ENCODE data around the gene SPTBN1. TPM values are rescaled to one million over a fixed set of nuclear protein-coding genes. Genes with fewer than 3 reads are reported as not detected.
"Not testable (repeated sequence)": the region's sequence is repeated elsewhere in the genome, so short reads cannot be mapped to it uniquely, and the experiment has no call there.

Gene SPTBN1
- total RNA-seq, 1 experiment from 2014 or later: 202 TPM

GRCh38 chr2:54671875-54672589 is 215.9 kb downstream of the SPTBN1 start:
- DNase-seq (ENCODE audit: low spot score): no peak

DNA sequence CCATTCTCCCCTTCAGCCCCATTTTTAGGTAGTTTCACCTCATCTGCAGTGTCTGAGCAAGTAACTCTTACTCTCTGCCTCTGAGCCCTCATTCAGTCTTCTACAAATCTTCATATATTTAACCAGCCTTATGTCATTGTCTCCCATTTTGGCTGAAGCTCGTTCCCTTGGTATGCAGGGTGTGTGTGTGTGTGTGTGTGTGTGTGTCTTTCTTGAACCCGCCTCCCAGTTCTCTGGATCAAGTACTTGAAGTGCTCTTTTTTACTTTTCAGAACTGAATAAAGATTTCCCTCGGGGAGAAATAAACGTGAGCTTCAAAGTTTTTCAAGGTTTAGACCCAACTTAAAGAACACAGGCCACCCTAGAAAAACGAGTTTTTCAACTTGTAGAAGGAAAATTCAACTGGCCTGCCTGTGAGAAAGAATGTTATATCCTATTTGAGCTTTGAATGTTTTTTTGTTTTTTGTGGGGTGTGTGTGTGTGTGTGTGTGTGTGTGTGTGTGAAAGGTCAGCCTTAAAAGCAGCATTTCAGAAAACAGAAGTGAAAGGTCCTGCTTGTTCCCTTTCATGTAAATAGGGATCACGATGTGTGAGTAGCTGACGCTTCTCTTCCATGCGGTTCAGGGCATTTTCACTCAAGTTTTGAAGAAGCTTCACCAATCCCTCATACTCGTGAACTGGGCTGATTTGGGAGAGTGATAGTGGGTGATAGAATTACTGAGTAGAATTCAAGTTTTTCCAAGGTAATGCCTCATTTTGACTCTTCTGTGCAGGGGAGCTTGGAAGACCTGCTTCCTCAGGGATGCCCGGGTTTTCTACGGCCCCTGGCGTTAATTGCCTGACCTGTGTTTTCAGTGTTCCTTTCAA is 216.7 kb downstream of the SPTBN1 start:
- DNase-seq (ENCODE audit: low spot score): no peak

- peak; percentile 79 for DNase-seq (ENCODE audit: low spot score)
Measured at GRCh38 chr2:54673501-54673998, 217.4 kb downstream of the SPTBN1 start.

GRCh38 chr2:54675281-54675680 is 219.2 kb downstream of the SPTBN1 start:
- DNase-seq (ENCODE audit: low spot score): no peak

DNA sequence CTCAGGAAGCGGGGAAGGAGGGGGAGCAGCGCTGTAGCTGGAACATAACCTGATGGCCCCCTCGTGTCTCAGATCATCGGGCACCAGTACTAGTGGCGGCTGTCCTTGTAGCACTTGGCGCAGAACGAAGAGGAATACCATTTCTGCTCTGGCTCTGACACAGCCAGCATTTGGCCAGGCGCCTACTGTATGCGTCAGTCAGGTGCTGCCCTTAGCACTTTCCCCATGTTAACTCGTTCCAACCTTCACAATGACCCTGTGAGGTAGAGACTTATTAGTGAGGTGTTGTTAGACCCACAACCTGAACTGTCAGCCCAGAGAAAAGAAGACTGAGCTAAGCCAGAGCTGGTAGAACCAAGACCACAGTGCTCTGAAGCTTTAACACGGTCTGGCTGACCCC is 219.6 kb downstream of the SPTBN1 start:
- no peak for DNase-seq (ENCODE audit: low spot score)

DNA sequence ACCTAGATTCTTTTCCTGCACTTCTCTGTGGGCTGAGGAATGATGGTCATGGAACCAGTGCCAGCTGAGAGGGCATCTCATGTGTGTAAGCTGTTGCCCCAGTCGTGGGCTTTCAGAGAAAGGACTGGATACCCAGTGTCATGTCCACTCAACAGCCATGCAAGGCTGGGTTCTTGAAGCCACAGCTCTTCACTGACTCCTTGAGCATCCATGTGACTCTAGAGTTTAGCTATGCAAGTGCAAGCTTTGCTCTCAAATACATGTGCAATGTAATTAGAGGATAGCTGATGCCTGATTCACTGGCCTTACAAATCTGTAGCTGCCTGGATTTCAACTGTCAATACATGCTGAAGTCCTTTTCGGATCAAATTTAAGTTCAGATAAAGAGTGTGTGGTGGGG is 220.5 kb downstream of the SPTBN1 start:
- DNase-seq (ENCODE audit: low spot score): no peak

DNA sequence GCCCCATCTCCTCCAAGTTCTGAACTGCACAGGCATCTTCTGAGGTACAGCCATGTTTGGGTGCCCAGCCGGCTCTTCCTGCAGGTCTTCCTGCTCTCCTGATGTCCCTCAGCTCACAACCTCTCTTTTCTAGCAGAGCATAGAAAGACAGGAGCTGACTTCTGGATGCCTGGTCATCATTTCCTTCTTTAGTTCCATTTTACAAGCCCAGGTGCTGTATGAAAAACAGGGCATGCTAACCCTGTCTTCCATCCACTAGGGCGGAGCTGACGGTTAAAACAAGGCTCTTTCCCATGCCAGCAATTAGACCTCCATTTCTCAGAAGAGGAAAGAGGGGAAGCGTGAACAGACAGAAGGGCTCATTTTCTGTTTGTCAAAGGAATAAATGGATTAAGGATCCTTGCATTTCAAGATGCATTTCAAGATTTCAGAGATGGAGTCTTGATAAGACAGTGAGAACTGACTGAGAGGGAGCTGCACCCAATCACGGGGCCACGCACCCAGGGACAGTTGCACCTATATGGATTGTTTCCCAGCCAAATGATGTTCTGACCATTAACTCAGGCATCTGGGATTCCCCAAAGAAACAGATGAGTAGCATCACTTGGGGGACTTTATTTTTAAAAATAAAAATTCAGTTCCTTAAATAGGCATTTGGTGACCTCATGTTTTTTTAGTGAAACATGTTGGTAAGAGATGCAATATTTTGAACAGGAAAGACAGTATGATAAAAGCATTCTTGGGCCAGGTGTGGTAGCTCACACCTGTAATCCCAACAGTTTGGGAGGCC is 221.5 kb downstream of the SPTBN1 start:
- DNase-seq (ENCODE audit: low spot score): no peak

DNA sequence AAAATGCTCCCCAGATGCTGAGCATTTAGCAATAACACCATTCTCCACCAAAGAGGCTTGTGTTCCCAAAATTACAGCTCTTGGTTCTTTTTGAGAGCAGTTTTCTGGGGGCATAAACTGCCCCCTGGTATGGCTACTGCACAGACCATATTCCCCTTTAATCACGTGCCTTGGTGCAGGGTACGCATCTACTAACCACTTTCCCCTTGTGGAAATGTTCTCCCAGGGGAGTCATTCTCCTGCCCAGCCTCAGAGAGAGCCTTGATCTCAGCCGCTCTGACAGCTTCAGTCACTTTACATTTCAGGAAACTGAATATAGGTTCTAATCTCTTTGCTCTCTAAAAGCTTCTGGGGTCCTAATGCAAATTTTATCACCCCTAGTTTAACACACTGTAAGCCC is 222.6 kb downstream of the SPTBN1 start:
- DNase-seq (ENCODE audit: low spot score): no peak

DNA sequence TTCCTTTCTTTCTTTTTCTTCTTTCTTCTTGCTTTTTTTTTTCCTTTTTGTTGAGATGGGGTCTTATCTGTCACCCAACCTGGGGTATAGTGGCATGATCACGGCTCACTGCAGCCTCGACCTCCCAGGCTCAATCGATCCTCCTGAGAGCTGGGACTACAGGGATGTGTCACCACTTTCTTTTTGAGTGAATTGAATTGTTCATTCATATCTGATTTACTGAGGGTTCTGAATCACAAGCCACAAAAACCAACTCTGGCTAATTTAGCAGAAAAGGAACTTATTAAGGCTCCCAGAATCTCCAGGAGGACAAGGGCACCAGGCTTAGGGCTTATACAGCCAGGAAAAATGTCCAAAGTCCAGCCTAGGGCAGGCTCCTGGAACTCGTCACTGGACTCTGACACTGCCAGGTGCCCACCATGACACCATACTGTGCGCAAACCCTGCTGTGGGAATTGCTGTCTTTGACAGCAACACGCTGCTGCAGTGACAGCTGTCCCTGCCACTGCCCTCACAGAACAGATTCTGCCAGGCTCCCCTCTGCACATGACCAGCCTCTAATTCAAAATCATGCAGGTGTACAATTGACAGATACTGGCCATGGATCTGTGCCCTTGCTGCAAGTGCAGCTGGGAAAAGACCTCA is 224.4 kb downstream of the SPTBN1 start:
- peak; percentile 61 for DNase-seq (ENCODE audit: low spot score)

- no peak for DNase-seq (ENCODE audit: low spot score)
Measured at GRCh38 chr2:54681416-54681815, 225.3 kb downstream of the SPTBN1 start.

- DNase-seq (ENCODE audit: low spot score): no peak
Measured at GRCh38 chr2:54683596-54683995, 227.5 kb downstream of the SPTBN1 start.

DNA sequence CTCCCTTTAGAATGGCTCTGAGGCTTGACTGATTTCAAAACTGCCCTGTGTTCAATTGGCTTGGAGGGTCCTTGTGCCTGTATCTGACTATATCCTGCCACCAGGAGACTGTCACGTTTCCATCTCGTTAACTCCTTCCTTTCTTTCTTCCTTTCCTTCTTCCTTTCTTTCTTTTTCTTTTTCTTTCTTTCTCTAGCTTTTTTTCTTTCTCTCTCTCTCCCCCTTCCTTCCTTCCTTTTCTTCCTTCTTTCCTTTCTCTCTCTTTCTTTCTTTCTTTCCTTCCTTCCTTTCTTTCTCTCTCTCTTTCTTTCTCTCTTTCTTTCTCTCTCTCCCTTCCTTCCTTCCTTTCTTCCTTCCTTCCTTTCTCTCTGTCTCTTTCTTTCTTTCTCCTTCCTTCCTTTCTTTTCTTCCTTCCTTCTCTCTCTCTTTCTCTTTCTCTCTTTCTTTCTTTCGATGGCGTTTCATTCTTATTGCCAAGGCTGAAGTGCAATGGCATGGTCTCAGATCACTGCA is 229.2 kb downstream of the SPTBN1 start:
- DNase-seq (ENCODE audit: low spot score): no peak

- no peak for DNase-seq (ENCODE audit: low spot score)
Measured at GRCh38 chr2:54687595-54688152, 231.5 kb downstream of the SPTBN1 start.

DNA sequence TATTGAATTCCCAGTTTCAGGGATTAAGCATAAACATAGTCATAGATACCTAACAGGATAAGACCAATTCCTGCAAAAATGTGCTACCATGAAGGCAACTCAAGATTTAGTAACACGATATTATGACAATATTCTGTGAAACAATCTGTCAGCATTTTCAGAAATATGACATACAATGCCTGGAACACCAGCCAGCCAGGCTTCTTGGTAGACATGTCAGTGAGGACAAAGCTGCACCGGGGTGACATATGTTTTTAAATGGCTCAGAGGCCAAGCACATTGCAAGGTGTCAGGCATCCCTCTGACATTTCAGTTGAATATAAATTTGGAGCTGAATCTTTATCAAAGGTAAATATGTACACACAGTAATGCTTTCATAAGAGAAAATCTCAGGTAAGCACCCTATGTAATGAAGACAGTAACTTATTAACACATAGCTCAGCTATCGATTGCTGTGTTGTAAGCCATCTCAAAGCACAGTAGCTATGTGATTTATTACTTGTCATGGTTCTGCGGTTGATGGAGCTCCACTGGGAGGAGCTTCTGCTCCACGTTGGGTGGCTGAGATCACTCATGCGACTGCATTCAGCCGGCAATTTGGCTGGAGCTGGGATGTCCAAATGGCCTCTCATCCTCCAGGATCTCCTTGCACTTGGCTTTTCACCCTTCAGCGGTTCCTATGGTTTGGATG is 235.5 kb downstream of the SPTBN1 start:
- DNase-seq (ENCODE audit: low spot score): no peak

DNA sequence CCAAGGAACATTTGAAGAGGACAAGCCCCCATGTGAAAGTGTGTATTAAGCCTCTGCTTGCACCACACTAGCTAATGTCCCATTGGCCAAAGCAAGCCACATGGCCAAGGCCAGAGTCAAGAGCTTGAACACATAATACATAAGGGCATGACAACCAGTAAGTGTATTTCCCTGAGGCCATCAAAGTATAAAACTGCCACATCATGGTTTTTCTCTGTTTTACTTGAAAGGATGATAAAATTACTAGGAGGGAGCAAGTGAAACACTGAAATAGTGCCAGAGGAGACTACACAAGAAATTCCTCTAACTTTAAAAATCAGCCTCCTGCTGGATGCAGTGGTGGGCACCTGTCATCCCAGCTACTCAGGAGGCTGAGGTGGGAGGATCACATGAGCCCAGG is 236.4 kb downstream of the SPTBN1 start:
- no peak for DNase-seq (ENCODE audit: low spot score)

DNA sequence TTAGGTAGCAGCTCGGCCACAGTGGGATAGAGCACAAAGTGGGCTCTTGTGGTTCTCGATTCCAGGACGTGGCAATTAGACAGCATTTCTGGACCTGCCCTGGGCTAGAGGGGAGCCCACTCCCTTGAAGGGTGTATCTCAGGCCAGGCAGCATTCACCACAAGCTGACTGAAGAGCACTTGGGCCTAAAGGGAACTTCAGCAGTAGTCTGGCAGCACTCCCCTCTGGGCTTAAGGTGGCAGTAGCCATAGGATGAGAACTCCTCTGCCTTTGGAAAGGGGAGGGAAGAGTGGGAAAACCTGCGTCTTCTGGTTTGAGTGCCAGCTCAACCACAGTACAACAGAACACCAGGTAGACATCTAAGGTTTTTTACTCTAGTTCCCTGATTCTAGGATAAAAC is 239.3 kb downstream of the SPTBN1 start:
- no peak for DNase-seq (ENCODE audit: low spot score)

- no peak for DNase-seq (ENCODE audit: low spot score)
Measured at GRCh38 chr2:54697934-54698333, 241.8 kb downstream of the SPTBN1 start.

- DNase-seq (ENCODE audit: low spot score): not testable (repeated sequence)
Measured at GRCh38 chr2:54698926-54699325, 242.8 kb downstream of the SPTBN1 start.

DNA sequence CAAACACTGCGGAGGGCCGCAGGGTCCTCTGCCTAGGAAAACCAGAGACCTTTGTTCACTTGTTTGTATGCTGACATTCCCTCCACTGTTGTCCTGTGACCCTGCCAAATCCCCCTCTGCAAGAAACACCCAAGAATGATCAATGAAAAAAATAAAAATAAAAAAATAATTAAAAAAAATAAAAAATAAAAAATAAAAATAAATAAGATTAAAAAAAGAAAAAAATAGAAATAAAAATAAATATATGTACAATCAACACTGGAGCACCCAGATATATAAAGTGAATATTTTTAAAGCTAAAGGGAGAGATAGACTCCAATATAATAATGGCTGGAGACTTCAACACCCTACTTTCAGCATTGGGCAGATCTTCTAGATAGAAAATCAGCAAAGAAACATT is 243.5 kb downstream of the SPTBN1 start:
- DNase-seq (ENCODE audit: low spot score): no peak

GRCh38 chr2:54701029-54701428 is 244.9 kb downstream of the SPTBN1 start:
- no peak for DNase-seq (ENCODE audit: low spot score)
